Measurements from ENCODE around the gene RHOA. TPM values are rescaled to one million over a fixed set of nuclear protein-coding genes. Genes with fewer than 3 reads are reported as not detected.

The RHOA gene
- total and polyA plus RNA-seq, 2 of the 8 experiments (the other 6 are each of a cell fraction or from before 2014, with no cell fraction given): 176 to 397 TPM

DNA sequence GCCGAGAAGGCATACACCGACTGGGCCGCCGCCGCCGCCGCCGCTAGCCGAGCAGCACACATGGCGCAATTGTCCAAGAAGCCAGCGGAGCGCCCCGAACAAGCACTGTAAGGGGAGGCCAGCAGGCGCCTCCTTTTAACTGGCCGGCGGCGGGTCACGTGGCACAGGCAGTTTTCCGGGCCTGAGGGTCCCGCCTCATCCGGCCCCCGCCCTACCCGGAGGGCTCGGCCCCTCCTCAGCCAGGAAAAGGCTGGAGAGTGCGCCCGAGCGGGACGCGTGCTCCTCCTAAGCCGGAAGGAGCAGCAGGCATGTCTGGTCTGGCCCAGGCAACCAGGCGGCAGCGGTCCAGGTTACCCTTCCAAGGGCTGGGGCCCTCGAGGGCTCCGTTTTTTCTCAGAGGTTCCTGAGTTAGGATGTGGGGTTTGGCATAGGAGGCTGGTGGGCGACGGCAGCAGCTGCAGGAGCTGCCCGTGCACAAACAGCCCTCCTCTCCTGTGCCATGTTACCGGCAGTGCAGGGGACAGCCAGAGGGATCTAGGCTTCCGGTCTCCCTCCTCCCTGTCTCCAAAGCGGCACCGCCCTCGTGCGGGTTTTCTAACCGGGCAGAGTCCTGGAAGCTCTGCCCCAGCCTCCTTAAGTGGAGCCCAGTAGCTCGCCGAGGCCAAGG, 53.4 kb downstream of the RHOA start, which contains the start of gene GPX1 (continued):
- TF ChIP-seq HDAC6 (IDR thresholded peaks at IDR 0.05; ENCODE audit: low read depth, low read length): no peak
- peak; percentile 92 for TF ChIP-seq USF2 (IDR thresholded peaks at IDR 0.05; ENCODE audit: low read length)
- TF ChIP-seq CEBPB (IDR thresholded peaks at IDR 0.05; ENCODE audit: low read depth, low read length): peak; percentile 40; the same call in 1 of the 2 replicates
- no peak for TF ChIP-seq FOSL1 (IDR thresholded peaks at IDR 0.05; ENCODE audit: insufficient read depth, low read depth, low read length)
- TF ChIP-seq HDAC2 (IDR thresholded peaks at IDR 0.05; ENCODE audit: borderline replicate concordance in 1 of 2, low read depth in 2 of 2, low read length in 2 of 2): 0 out of 4 replicates have a peak, but pooled peaks of 1 of the 2 experiments have one; percentile 43
- peak; percentile 95 for TF ChIP-seq TBP (IDR thresholded peaks at IDR 0.05; ENCODE audit: low read depth, low read length)
- TF ChIP-seq CHD1 (IDR thresholded peaks at IDR 0.05; ENCODE audit: low read depth, low read length): no peak
- TF ChIP-seq RXRA (IDR thresholded peaks at IDR 0.05; ENCODE audit: insufficient read depth, low read depth, low read length): no peak
- peak; percentile 91 for TF ChIP-seq TAF1 (IDR thresholded peaks at IDR 0.05; ENCODE audit: low read depth, low read length)
- peak; percentile 53; the same call in 1 of the 2 replicates for TF ChIP-seq KDM1A (IDR thresholded peaks at IDR 0.05; ENCODE audit: borderline replicate concordance, low read length)
- peak; percentile 61 for TF ChIP-seq PHF8 (conservative IDR thresholded peaks at IDR 0.05; ENCODE audit: low read depth, low read length)
- no peak for TF ChIP-seq RNF2 (IDR thresholded peaks at IDR 0.05; ENCODE audit: borderline replicate concordance, low read depth, low read length, missing control alignments, poor library complexity, severe bottlenecking)
- peak; percentile 66 for TF ChIP-seq ASH2L (IDR thresholded peaks at IDR 0.05; ENCODE audit: low read length)
- TF ChIP-seq GABPA (IDR thresholded peaks at IDR 0.05; ENCODE audit: borderline replicate concordance, insufficient read depth, low read length): peak; percentile 30; the same call in 1 of the 2 replicates
- TF ChIP-seq EGR1 (IDR thresholded peaks at IDR 0.05; ENCODE audit: borderline replicate concordance, low read depth, low read length): 0 out of 2 replicates have a peak, but pooled peaks have one; percentile 49
- no peak for TF ChIP-seq CHD2 (IDR thresholded peaks at IDR 0.05; ENCODE audit: low read length)
- no peak for TF ChIP-seq GTF2F1 (IDR thresholded peaks at IDR 0.05; ENCODE audit: borderline replicate concordance, low read depth, low read length)
- TF ChIP-seq SAP30 (IDR thresholded peaks at IDR 0.05; ENCODE audit: insufficient read depth, insufficient replicate concordance, low read length): no peak
- no peak for TF ChIP-seq SUZ12 (IDR thresholded peaks at IDR 0.05; ENCODE audit: low read length)
- TF ChIP-seq SIN3A (conservative IDR thresholded peaks at IDR 0.05 in 1 of 2, IDR thresholded peaks at IDR 0.05 in 1 of 2; ENCODE audit: low read depth in 1 of 2, low read length in 2 of 2): peak; percentile 62 to 79; a peak in 3 of 4 replicates
- no peak for TF ChIP-seq POU5F1 (IDR thresholded peaks at IDR 0.05; ENCODE audit: low read depth, low read length)
